IgD-negative memory B cell (primary cell): ENCODE data around the gene NUP160. TPM values are rescaled to one million over a fixed set of nuclear protein-coding genes. Genes with fewer than 3 reads are reported as not detected.
A peak's percentile ranks its signal among the peaks of the same experiment; 100 is the strongest.
"Not testable (repeated sequence)": the region's sequence is repeated elsewhere in the genome, so short reads cannot be mapped to it uniquely, and the experiment has no call there.

Experiments used
- H3K27ac Mint-ChIP-seq, 3 donors: one replicate each; pipeline ENCODE4 v1.8.0; 2020 to 2022; ENCODE audit warnings: mild to moderate bottlenecking in 3 of 3, mixed read lengths in 3 of 3, moderate library complexity in 1 of 3
- H3K27me3 Mint-ChIP-seq: one replicate; pipeline ENCODE4 v1.8.0; 2021; ENCODE audit warnings: mixed read lengths
- H3K36me3 Mint-ChIP-seq: one replicate; pipeline ENCODE4 v1.8.0; 2020; ENCODE audit warnings: mild to moderate bottlenecking, mixed read lengths
- H3K4me1 Mint-ChIP-seq, 3 donors: one replicate each; pipeline ENCODE4 v1.8.0; 2020 to 2022; ENCODE audit warnings: mixed read lengths in 3 of 3, mild to moderate bottlenecking in 1 of 3
- H3K4me3 Mint-ChIP-seq, 4 donors: one replicate each; pipeline ENCODE4 v1.8.0; 2020 to 2022; ENCODE audit warnings: mild to moderate bottlenecking in 4 of 4, mixed read lengths in 4 of 4, moderate library complexity in 3 of 4
- H3K9me3 Mint-ChIP-seq, 3 donors: one replicate each; pipeline ENCODE4 v1.8.0; 2020 to 2021; ENCODE audit warnings: mixed read lengths in 3 of 3, mild to moderate bottlenecking in 1 of 3
- polyA plus RNA-seq: library from polyadenylated mRNA; unstranded; fragments of 300-500 nt; fragmentation: Illumina TruSeq; gene quantifications from one replicate; pipeline ENCODE4 v1.2.3, GENCODE V29; 2021

Gene NUP160
- polyA plus RNA-seq, 1 donor from 2014 or later = 22.6 TPM

- Mint-ChIP-seq H3K27me3 (no peaks in the 10 kb centered on the region), H3K9me3 (no peaks in the 10 kb centered on the region), H3K36me3 (peaks cover 6% of the 10 kb centered on the region), H3K27ac (no peak overlapping the region), H3K4me1 (no peaks in the 10 kb centered on the region), H3K4me3 (no peak overlapping the region)
Observed at GRCh38 chr11:47791774-47792430, 56.2 kb downstream of the NUP160 start.

GRCh38 chr11:47790017-47790416, 58.1 kb downstream of the NUP160 start:
- H3K36me3 Mint-ChIP-seq, H3K9me3 Mint-ChIP-seq, H3K4me3 Mint-ChIP-seq, H3K4me1 Mint-ChIP-seq, H3K27me3 Mint-ChIP-seq: not testable (repeated sequence)
- H3K27ac Mint-ChIP-seq = peak overlapping the region in 1 of 3 donors; percentile 59

- no peaks in the 10 kb centered on the region for H3K9me3 Mint-ChIP-seq
- peaks cover 2% of the 10 kb centered on the region for H3K36me3 Mint-ChIP-seq
- no peak overlapping the region for H3K4me3 Mint-ChIP-seq
- no peaks in the 10 kb centered on the region for H3K27me3 Mint-ChIP-seq
- H3K4me1 Mint-ChIP-seq = no peaks in the 10 kb centered on the region
- H3K27ac Mint-ChIP-seq = peak overlapping the region in 2 of 3 donors; percentile 70 to 73
Observed at GRCh38 chr11:47788181-47788580, 60.0 kb downstream of the NUP160 start.

GRCh38 chr11:47786373-47786772, 61.8 kb downstream of the NUP160 start:
- Mint-ChIP-seq H3K27ac (no peak overlapping the region), H3K27me3 (no peaks in the 10 kb centered on the region), H3K36me3 (peaks cover 1% of the 10 kb centered on the region), H3K9me3 (no peaks in the 10 kb centered on the region), H3K4me3 (no peak overlapping the region), H3K4me1 (no peaks in the 10 kb centered on the region)

- Mint-ChIP-seq H3K4me1 (no peaks in the 10 kb centered on the region), H3K27ac (no peak overlapping the region), H3K4me3 (no peak overlapping the region), H3K36me3 (peaks cover 1% of the 10 kb centered on the region), H3K9me3 (no peaks in the 10 kb centered on the region), H3K27me3 (no peaks in the 10 kb centered on the region)
Observed at GRCh38 chr11:47784785-47785381, 63.3 kb downstream of the NUP160 start.

- Mint-ChIP-seq H3K36me3 (peaks cover 1% of the 10 kb centered on the region), H3K4me3 (no peak overlapping the region), H3K27ac (peak overlapping the region in 1 of 3 donors; percentile 35), H3K4me1 (no peaks in the 10 kb centered on the region), H3K27me3 (no peaks in the 10 kb centered on the region), H3K9me3 (no peaks in the 10 kb centered on the region)
Observed at GRCh38 chr11:47783087-47783610, 65.0 kb downstream of the NUP160 start.

GRCh38 chr11:47778878-47779483, 69.2 kb downstream of the NUP160 start:
- Mint-ChIP-seq H3K27ac (peak overlapping the region in 1 of 3 donors; percentile 67), H3K36me3 (peaks cover 2% of the 10 kb centered on the region), H3K4me1 (no peaks in the 10 kb centered on the region), H3K9me3 (no peaks in the 10 kb centered on the region), H3K27me3 (no peaks in the 10 kb centered on the region), H3K4me3 (no peak overlapping the region)

GRCh38 chr11:47775240-47775869, 72.8 kb downstream of the NUP160 start:
- Mint-ChIP-seq H3K4me1 (peaks cover 0 to 4% (median 0%) of the 10 kb centered on the region in 3 donors), H3K9me3 (no peaks in the 10 kb centered on the region)

GRCh38 chr11:47773882-47774281, 74.3 kb downstream of the NUP160 start:
- peaks cover 2% of the 10 kb centered on the region for H3K36me3 Mint-ChIP-seq
- H3K27ac Mint-ChIP-seq = no peak overlapping the region
- H3K27me3 Mint-ChIP-seq = no peaks in the 10 kb centered on the region

More at GRCh38 chr11:47775240-47775869, 72.8 kb downstream of the NUP160 start:
- peaks cover 2% of the 10 kb centered on the region for H3K36me3 Mint-ChIP-seq
- no peak overlapping the region for H3K27ac Mint-ChIP-seq
- H3K4me3 Mint-ChIP-seq = no peak overlapping the region
- H3K27me3 Mint-ChIP-seq = no peaks in the 10 kb centered on the region

GRCh38 chr11:47769556-47769955, 78.6 kb downstream of the NUP160 start:
- H3K27me3 Mint-ChIP-seq, H3K9me3 Mint-ChIP-seq, H3K36me3 Mint-ChIP-seq: not testable (repeated sequence)
- Mint-ChIP-seq H3K4me1 (peaks cover 7 to 18% (median 14%) of the 10 kb centered on the region in 3 donors), H3K4me3 (peak overlapping the region in 2 of 4 donors; percentile 48 to 84), H3K27ac (peak overlapping the region in 2 of 3 donors; percentile 35 to 52)

More at GRCh38 chr11:47773882-47774281, 74.3 kb downstream of the NUP160 start:
- Mint-ChIP-seq H3K9me3 (no peaks in the 10 kb centered on the region), H3K4me3 (no peak overlapping the region), H3K4me1 (peaks cover 0 to 4% (median 0%) of the 10 kb centered on the region in 3 donors)

- no peaks in the 10 kb centered on the region for H3K9me3 Mint-ChIP-seq
- peaks cover 5% of the 10 kb centered on the region for H3K36me3 Mint-ChIP-seq
- H3K4me3 Mint-ChIP-seq = peak overlapping the region; percentile 89 to 100 (median 98)
- H3K27ac Mint-ChIP-seq = peak overlapping the region; percentile 94 to 100 (median 100)
- H3K27me3 Mint-ChIP-seq = no peaks in the 10 kb centered on the region
- H3K4me1 Mint-ChIP-seq = peaks cover 7 to 19% (median 16%) of the 10 kb centered on the region in 3 donors
Observed at GRCh38 chr11:47768101-47768612, 80.0 kb downstream of the NUP160 start.

- Mint-ChIP-seq H3K27ac (peak overlapping the region; percentile 94 to 100 (median 96)), H3K36me3 (peaks cover 5% of the 10 kb centered on the region), H3K4me1 (peaks cover 7 to 19% (median 16%) of the 10 kb centered on the region in 3 donors), H3K27me3 (no peaks in the 10 kb centered on the region), H3K4me3 (peak overlapping the region; percentile 94 to 100 (median 98)), H3K9me3 (no peaks in the 10 kb centered on the region)
Observed at GRCh38 chr11:47766509-47767227, 81.5 kb downstream of the NUP160 start.

- Mint-ChIP-seq H3K9me3 (no peaks in the 10 kb centered on the region), H3K36me3 (peaks cover 5% of the 10 kb centered on the region), H3K27ac (peak overlapping the region; percentile 87 to 94 (median 91)), H3K4me3 (peak overlapping the region; percentile 65 to 99 (median 96)), H3K4me1 (peaks cover 3 to 19% (median 17%) of the 10 kb centered on the region in 3 donors), H3K27me3 (no peaks in the 10 kb centered on the region)
Observed at GRCh38 chr11:47765086-47765485, 83.1 kb downstream of the NUP160 start.

- not testable (repeated sequence) for H3K4me1 Mint-ChIP-seq, H3K36me3 Mint-ChIP-seq
Observed at GRCh38 chr11:47759291-47759690, 88.9 kb downstream of the NUP160 start.

More at GRCh38 chr11:47759291-47759690, 88.9 kb downstream of the NUP160 start:
- H3K9me3 Mint-ChIP-seq, H3K4me3 Mint-ChIP-seq, H3K27me3 Mint-ChIP-seq: not testable (repeated sequence)
- H3K27ac Mint-ChIP-seq = peak overlapping the region in 1 of 3 donors; percentile 48
